HT-29 (cell line): Measurements from ENCODE around the gene COTL1. TPM values are rescaled to one million over a fixed set of nuclear protein-coding genes. Genes with fewer than 3 reads are reported as not detected.
"Not testable (repeated sequence)": the region's sequence is repeated elsewhere in the genome, so short reads cannot be mapped to it uniquely, and the experiment has no call there.

Source experiments
- DNase-seq: peaks from one replicate; pipeline ENCODE4 v3.0.0-alpha.2; 2015; ENCODE audit warnings: low spot score
- total RNA-seq: library from RNA; depleted of rRNA; stranded (reverse); fragments of >200 nt; shearing (Covaris generic); gene quantifications from 2 replicates; pipeline ENCODE4 v1.2.3, GENCODE V29; 2014

Gene COTL1
- total RNA-seq, 1 experiment from 2014 or later: 105 TPM

DNA sequence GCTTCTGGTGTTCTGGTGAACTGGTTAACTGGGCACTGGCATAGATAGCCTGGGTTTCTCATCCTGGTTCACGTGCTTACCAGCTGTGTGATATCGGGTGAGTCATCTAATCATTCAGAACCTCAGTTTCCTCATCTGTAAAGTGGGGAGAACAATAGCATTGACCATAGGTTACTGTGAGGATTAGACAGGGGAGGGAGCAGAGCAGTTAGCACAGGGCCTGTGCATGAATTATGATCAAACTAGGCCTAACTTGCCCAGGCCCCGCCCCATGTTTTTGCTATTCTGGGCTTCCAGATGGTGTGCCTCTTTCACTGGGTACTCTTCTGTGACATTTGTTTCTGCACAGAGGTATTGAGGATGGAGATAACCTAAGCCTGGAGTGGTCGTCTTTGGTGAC lies 25.8 kb upstream of the COTL1 start:
- no peak for DNase-seq

DNA sequence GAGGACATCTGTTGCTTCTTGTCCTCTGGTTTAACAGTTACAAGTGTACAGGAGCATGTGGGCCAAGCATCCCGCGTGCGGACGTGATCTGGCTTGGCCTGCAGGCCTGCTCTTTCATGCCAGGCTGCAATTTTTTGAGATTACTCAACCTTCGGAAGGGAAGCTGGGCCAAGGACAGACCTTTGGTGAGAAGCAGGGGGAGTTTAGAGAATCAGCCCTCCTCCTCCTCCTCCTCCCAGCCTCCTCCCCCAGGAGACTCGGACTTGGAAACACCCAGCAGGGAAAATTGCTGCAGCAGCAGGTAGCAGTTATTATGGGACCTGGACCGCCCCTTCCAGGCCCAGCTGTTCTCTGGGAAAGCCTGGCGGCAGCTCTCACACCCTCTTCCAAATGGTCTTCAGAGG lies 25.3 kb upstream of the COTL1 start:
- no peak for DNase-seq

DNA sequence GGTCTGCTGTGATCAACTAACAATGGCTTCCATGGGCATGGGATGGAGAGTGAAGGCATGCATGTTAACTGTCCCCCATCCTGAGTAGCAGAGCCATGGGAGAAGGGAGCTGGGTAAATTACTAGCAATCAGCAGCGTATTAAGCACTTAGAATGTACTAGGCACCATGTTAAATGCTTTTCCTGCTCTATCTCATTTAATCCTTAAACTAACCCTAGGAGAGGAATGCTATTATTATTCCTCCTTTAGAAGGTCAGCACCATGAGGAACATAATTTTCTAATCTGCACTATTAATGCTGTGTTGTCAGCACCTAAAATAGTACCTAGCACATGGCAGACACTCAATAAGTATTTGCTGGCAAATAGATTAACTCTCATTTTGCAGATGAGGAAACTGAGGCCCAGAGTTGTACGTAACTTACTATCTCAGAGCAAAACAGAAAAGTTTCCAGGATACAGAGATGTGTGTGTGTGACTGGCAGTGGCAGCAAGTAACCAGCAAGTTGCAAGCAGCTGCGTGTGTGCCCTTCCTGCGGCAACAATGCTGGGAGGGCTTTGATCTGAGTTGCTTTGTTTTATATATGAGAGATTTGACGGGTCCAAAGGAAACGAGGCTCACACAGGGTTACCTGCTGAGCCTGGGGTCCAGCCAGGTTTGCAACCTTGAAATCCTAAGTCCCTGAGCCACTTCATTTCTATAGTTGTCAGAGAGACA lies 23.9 kb upstream of the COTL1 start:
- no peak for DNase-seq

DNA sequence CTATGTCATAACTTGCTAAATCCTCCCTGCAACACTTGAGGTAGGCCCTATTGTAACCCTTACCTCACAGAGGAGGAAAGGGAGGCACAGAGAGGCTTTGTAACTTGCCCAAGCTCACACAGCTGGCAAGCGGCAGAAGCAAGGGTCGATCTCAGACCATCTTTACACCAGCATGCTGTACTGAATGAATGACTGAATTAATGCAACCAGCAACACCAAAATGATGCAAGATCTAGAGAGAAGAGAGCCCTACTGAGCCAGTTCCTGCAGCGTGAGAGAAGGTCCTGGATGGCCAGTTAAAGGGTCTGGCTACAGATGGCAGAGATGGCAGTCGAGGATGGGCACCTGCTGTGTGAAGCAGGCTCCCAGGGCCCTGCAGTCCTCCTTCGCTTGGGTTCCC lies 22.3 kb upstream of the COTL1 start:
- DNase-seq: no peak

DNA sequence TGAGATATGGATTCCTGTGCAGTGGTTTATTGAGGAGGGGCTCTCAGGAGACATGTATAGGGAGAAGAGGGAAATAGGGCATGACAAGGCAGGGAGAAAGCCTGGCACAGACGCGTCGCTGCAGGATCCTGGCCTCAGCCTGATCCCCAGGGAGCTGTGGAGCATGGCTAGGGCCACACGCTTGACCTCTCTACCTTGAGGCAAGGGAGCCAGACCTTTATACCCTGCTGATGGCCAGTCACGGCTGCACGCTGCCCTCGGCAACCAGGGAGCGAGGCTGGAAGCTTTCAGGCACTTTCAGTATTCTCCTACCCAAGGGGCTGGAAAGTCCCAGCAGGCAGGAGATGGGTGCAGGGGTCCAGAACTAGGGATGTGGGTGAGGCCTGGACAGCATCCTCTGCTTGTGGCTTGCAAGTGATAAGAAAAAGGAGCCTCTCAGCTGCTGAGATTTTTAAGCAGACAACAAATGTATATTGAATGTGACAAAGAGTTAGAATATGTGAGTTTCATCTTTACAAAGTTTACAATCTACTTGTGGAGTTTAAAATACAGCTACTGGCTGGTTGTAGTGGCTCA lies 20.4 kb upstream of the COTL1 start:
- no peak for DNase-seq

GRCh38 chr16:84637709-84638108 lies 19.8 kb upstream of the COTL1 start:
- DNase-seq: no peak

DNA sequence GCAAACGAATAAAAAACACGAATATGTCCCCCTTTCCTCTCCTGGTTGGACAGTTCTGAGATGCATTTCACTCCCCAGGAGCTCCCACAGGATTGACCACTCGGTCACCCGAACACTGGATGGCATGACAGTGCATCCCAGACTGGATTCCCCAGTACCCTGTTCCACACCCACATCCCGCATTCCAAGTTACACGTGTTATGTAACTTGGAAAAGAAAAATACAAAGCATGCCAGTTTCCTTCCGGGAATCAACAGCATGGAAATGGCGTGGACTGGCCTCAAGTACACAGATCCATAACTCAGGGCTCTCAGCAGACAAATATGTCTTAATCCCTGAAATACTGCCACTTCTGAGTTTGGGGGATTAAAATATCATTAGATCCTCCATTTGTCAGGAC lies 17.8 kb upstream of the COTL1 start:
- no peak for DNase-seq

DNA sequence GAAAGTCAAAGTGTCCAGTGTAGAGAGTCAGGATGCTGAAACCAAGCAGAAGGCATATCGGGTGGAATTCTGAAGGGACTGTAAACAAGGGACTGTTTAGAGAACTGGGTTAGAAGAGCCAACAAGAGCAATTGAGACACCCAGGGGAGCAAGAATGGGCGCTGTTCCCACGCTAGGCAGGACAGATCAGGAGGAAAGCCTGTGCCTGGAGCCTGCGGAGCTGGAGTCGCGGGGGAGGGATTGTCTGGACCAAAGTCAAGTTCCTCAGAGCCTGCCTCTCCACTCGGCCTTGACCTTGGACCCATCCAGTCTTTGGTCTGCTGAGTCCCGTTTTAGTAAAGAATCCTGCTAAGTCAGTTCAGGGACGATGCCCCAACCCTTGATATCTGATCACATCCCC lies 15.7 kb upstream of the COTL1 start:
- DNase-seq: no peak

- not testable (repeated sequence) for DNase-seq
Observed at GRCh38 chr16:84632862-84633261, 15.0 kb upstream of the COTL1 start.

DNA sequence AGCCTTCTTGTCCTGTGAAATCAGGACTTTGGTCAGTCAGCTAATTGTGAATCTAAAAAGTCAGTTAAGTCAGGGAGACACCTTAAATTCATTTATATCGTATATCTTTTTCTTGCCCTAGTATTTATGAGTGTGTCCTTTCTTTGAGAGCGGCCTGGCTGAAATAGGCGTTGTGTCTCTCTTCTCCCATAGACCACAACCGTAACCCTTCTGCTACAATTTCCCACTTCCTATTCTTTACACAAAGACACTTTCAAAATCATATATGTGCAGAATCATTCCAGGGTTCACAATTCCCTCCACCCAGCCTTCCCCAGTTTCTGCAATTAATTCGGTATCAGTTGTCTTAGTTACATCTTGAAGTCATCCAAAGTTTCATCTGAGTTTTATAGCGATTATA lies 14.0 kb upstream of the COTL1 start:
- DNase-seq: no peak

- no peak for DNase-seq
Observed at GRCh38 chr16:84631153-84631466, 13.2 kb upstream of the COTL1 start.

GRCh38 chr16:84630446-84631152 lies 12.7 kb upstream of the COTL1 start:
- no peak for DNase-seq

- no peak for DNase-seq
Observed at GRCh38 chr16:84630009-84630408, 12.1 kb upstream of the COTL1 start.

- no peak for DNase-seq
Observed at GRCh38 chr16:84629580-84629979, 11.7 kb upstream of the COTL1 start.

GRCh38 chr16:84628226-84628731 lies 10.4 kb upstream of the COTL1 start:
- DNase-seq: no peak

DNA sequence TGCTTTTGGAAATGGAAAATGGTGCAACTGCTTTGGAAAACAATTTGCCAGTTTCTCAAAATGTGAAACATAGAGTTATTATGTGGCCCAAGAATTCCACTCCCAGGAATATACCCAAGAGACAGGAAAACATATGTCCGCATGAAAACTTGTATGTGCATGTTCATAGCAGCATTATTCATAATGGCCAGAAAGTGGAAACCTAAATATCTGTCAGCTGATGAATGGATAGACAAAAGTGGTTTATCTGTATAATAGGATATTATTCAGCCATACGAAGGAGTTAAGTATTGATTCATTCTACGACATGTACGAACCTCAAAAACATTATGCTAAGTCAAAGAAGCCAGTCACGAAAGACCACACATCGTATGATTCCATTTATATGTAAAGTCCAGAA lies 7.7 kb upstream of the COTL1 start:
- DNase-seq: no peak

- not testable (repeated sequence) for DNase-seq
Observed at GRCh38 chr16:84620913-84621312, 3.0 kb upstream of the COTL1 start.

DNA sequence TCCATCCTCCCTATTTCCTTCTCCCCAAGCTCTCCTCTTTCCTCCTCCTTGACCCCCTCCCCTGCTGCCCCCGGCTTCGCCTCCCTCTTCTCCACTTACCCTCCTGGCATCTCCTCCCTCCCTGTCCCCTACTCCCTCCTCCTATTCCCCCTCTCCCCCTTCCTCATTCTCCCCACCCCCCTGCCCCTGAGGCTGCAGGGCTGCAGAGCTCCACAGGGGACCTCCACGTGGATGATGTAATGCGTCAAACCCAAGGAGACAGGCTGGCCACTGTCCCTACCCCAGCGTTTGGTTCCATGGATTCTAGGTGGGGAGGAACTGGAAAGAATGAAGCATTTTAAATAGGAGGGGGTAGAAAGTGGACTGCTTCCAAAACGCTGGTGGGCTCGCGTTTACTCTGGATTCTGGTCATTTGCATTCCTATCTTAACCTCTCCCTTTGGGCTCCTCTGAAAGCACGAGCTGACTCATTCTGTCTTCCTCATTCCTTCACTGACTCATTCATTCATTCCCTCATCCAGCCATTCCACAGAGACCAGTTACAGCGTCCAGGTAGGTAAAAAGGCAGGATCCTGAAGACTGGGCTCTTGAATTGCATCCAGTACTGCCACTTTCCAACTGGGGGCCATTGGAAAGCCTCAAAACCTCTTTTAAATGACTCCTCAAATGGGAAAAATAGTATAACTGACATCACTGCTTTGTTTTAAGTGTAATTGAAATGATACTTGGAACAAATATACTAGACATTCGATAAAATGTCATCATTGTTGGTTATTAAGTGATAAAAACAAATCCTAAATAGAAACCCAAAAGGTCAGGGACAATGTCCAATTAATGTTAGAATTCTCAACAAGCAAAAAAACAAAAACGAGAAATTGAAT lies 943 bp upstream of the COTL1 start:
- DNase-seq: peak; percentile 75

- DNase-seq: peak; percentile 29
Observed at GRCh38 chr16:84617041-84617790, 662 bp downstream of the COTL1 start.

DNA sequence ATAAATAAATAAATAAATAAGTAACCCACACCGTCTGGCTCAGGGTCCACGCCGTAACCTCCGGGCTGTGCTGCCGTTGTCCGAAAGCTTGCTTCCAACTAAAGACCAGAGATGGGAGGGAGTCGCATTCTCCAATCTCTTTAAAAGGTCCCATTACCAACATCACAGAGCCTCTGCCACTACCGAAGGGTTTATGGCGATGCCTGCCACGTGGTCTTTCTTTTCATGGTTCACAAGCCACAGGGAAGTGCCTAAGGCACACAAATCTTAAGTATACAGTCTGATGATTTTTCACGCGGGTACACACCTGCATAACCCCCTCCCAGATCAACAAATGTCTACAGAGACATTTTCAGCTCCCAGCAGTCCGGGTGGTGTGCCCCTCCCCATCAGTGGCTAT lies 1.4 kb downstream of the COTL1 start:
- peak; percentile 22 for DNase-seq
